Superior temporal gyrus (tissue), 1 donor: ENCODE results near the gene HOXA2.

ENCODE experiments used
- DNase-seq: peaks from one replicate; pipeline ENCODE4 v3.0.0-alpha.2; 2016; ENCODE audit errors: extremely low spot score

The HOXA2 gene

DNA sequence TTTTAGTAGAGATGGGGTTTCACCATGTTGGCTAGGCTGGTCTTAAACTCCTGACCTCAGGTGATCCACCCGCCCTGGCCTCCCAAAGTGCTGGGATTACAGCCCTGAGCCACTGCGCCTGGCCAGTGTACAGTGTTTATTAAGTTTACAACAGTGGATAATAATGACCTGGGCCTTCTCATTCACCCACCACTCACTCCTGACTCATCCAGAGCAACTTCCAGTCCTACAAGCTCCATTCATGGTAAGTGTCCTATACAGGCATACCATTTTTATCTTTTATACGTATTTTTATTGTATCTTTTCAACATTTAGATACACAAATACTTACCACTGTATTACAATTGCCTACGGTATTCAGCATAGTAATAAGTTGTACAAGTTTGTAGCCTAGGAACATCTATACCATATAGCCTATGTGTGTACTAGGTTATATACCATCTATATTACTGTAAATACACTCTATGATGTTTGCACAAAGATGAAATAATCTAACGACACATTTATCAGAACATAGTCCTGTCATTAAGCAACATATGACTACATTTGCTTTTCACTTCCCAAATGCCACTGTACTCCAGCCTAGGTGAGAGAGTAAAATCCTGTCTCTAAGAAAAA lies 23.8 kb downstream of the HOXA2 start:
- DNase-seq, result no peak

DNA sequence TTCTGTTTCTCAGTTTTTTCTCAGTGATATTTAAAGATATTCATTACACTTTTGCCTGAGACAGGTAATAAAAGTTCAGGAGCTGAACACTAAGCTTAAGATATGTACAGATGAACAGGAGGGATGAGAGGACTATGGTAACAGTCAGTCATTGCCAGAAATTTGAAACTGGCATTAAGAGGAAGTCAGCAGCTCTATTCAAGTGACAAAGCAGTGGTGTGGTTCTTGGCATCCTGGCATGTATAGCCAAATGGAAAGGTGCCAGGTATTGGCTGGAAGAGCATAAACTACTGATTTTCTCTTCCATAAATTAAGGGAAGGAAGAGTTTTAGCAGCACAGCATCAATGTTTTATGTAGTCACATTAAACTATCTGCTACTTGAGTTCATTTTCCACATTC lies 29.4 kb downstream of the HOXA2 start:
- no peak for DNase-seq

DNA sequence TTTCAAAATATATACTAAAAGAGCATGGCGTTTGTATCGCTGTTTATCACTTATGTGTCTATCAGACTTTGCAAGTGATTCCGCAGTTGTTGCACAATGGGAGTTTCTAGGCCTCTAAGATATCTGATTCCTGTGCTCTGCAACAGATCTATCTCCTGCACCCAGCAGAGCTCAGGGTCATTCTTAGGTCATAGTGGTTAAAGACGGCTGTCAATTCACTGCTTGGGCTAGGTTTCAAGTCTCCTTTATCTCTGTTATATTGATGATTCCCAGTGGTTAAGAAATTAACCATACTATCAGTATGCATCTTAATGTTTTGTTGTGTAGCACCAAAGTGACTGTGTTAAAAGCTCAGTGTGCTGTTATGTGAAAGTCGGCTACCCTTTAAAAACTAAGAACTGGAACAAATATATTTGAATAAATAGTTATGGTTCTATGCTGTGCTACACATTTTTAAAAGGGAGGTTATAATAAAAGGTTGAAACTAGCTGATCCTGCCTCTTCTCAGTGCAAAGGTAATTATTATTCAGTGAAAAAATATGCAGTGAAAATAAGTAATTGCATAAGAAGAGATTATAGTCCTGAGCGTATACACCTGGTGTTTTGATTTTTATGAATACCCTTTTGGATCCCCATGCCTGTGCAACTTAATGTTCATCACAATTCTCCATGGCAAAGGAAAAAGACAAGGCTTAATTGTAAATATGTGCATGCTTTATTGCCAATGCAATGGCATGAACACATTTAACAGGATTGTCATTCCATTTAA lies 30.7 kb downstream of the HOXA2 start:
- DNase-seq, result no peak

DNA sequence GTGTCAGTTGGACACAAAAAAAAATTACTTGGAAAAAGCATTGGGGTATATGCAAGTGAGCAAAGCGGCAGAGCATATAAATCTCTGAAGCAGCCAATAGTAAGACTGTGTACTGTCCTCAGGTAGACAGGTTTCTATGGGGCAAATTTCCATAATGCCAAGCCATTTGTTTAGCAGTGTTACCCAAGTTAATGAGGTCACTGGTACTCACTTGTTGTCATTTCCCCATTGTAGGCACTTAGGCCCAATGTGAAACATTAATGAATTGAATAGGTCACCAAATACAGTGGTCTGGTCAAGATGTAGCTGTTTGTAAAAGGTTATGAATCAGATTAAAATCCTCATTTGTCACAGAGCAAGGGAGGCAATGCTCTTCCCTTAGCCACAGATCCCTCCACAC lies 34.2 kb downstream of the HOXA2 start:
- DNase-seq, result no peak

DNA sequence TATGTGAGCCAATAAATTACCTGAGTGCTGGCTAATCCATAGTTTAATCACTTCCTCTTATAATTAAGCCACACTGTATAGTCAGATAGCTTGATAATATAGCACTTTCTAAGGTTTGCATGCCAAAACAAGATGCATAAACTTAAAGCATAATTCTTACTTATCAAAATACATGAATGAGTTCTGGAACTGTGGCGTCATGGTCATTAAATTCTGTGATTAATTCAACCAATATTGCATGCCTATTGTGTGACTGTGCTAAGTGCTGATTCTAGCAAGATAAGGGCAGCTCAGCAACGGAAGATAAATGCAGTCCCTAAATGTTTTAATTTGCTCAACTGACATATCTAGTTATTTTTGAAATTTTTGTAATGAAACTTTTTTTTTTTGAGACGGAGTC lies 36.3 kb downstream of the HOXA2 start:
- DNase-seq, result no peak

DNA sequence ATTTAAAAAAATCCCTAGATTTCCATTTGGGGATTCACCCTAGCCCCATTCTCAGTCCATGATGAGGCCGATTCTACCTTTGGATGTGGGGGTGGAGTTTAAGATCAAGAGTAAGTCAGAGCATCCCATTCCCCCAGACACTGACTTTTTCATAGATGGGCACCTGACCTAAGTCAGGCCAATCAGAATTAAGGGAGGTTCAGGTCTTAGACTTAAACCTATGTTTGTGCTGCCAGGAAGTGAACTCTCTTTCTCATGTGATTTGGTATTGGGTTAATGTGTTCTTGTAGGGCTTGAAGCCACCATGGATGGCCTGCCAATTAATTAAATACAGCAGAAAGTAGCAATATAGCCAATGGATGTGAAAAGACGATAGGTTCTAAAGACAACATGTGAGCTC lies 36.8 kb downstream of the HOXA2 start:
- DNase-seq, result no peak

DNA sequence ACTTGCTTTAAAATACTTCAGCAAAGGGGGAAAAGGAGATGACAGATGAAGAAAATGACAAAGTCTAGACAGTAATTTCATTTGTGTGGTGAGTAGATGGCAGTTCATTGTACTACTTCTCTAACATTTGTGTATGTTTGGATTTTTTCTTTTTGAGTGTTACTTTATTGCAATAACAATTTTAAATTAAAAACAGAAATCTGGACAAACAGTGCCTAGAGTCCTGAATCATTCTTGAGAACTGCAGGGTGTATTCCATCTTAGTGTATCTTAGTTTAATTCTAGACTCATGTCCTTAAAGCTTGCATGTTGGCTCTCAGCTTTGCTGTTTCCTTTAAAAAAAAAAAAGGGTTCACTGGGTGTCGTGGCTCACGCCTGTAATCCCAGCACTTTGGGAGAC lies 37.8 kb downstream of the HOXA2 start:
- DNase-seq, result no peak

DNA sequence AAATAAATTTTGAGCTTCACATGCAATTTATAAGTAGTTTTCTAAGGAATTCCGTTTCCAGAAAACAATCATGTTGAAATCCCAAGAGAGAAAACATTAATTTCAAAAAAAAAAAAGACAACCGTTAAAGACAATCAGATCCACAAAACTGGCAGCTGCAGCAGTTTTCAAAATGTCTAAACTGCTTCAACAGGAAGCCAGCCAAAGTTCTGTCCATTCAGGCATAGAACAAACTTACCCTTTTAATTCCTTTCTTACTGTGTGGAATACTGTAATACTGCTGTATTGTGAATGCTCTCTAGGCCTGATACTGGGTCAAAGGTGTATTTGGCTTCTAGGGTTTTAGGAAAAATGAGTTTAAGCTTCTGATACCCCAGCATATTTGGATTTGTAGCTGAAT lies 38.3 kb downstream of the HOXA2 start:
- DNase-seq, result no peak

DNA sequence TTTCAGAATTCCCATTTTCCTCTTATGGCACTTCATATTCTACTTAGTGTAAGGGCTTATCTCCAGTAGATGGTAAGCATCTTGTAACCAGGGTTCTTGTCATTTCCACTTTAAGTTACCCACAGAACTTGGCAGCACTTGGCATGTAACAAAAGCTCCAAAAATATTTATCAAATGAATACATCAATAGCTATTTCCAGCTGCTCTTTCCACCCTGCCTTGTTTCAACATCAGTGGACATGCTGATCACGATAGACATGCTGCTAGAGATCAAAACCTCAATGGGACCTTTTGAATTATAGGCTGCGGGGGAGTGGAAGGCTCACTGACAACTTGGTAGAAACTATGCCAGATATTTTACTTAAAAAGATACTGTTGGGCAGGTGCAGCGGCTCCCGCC lies 39.5 kb downstream of the HOXA2 start:
- no peak for DNase-seq

DNA sequence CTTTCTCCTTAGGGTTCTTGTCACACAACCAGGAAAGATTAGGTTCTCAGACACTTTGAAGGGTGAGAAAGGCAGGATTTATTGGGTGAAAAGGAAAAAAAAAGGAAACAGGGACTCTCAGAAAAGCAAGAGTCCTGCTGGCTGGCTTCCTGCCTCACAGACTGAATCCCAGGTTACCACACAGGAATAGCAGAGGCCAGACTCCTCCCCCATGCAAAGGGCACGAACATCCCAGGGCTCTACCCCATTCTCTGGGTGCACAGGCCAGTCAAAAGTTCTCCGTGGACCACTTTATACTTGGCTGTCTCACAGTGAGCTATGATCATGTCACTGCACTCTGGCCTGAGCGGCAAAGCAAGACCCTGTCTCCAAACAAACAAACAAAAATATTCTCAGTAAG lies 49.3 kb downstream of the HOXA2 start:
- no peak for DNase-seq

DNA sequence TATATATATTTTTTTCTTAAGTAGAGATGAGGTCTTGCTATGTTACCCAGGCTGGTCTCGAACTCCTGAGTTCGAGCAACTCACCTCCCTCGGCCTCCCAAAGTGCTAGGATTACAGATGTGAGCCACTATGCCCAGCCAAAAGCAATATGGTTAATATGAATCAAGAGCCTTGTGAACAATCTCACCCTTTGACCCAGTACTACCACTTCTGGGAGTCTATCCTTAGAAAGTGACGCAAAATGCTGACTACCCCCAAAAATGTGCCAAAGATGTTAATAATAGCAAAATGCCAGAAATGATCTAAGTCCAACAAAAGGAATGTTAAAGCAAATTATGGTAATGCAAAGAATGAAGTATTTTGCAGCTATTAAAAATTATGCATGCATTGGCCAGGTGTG lies 51.0 kb downstream of the HOXA2 start:
- no peak for DNase-seq
